Measurements from ENCODE around the gene ARID1A.

DNA sequence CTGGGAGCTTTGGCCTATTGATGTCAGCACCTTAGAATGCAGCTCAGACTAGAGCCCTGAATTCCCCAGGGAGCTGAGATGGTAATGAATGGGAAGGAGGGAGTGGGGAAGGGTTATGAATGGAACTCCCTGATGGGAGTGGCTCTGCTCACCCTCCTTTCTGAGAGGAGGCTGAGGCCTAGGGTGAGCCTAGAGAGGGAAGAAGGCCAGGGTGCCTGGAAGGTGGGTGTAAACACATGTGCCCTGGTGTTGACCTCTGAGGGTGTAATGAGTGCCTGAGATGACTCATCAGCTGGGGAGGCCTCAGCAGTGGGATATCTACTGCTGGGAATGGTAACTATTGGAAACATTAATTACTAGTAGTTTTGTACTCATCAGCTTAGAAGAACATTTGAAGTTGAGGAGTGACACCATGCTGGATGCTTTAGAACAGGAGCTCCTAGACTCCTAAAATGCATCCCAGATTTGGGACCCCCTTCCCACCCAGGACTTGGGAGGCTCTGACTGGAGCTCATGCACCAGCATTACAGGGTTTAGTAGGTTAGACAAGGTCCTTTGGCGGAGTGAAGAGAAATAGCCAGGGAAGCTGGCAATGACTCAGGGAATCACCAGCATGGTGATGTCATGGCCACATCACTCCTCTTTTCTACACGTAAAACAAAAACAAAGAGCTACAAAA lies 76.0 kb downstream of the ARID1A start:
- no peak for TF ChIP-seq EZH2 (IDR thresholded peaks at IDR 0.05; ENCODE audit: insufficient read depth, low read length)
- TF ChIP-seq, protein P1, sequence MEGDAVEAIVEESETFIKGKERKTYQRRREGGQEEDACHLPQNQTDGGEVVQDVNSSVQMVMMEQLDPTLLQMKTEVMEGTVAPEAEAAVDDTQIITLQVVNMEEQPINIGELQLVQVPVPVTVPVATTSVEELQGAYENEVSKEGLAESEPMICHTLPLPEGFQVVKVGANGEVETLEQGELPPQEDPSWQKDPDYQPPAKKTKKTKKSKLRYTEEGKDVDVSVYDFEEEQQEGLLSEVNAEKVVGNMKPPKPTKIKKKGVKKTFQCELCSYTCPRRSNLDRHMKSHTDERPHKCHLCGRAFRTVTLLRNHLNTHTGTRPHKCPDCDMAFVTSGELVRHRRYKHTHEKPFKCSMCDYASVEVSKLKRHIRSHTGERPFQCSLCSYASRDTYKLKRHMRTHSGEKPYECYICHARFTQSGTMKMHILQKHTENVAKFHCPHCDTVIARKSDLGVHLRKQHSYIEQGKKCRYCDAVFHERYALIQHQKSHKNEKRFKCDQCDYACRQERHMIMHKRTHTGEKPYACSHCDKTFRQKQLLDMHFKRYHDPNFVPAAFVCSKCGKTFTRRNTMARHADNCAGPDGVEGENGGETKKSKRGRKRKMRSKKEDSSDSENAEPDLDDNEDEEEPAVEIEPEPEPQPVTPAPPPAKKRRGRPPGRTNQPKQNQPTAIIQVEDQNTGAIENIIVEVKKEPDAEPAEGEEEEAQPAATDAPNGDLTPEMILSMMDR (IDR thresholded peaks at IDR 0.05; ENCODE audit: insufficient read depth, low read depth, low read length), result no peak

All from astrocyte (in vitro differentiated cells and primary cell).